Tibial nerve (tissue), 4 donors: ENCODE results near the gene PADI4. TPM values are rescaled to one million over a fixed set of nuclear protein-coding genes. Genes with fewer than 3 reads are reported as not detected.

Source experiments
- DNase-seq, 2 donors: peaks; one replicate each; pipeline ENCODE4 v3.0.0-alpha.2; 2019; ENCODE audit warnings: low spot score in 2 of 2
- H3K27ac ChIP-seq, 4 donors: fragments of 200-600 bp; sonication (generic) in 3 of 4; one replicate each; pipeline ENCODE4 v1.5.1; 2017 to 2019; ENCODE audit warnings: mild to moderate bottlenecking in 1 of 4
- H3K27me3 ChIP-seq, 2 donors: fragments of 200-600 bp; sonication (generic) in 1 of 2; one replicate each; pipeline versions ENCODE4 v1.5.1 to v1.6.0; 2017 to 2019
- H3K36me3 ChIP-seq, 3 donors: fragments of 200-600 bp; sonication (generic); one replicate each; pipeline ENCODE4 v1.5.1; 2018 to 2019
- H3K4me1 ChIP-seq, 4 donors: fragments of 200-600 bp; sonication (generic) in 3 of 4; one replicate each; pipeline ENCODE4 v1.5.1; 2017 to 2019
- H3K4me3 ChIP-seq, 4 donors: fragments of 200-600 bp; sonication (generic) in 3 of 4; one replicate each; pipeline ENCODE4 v1.5.1; 2017 to 2019; ENCODE audit warnings: mild to moderate bottlenecking in 1 of 4, moderate library complexity in 1 of 4
- H3K9me3 ChIP-seq, 4 donors: fragments of 200-600 bp; sonication (generic) in 3 of 4; one replicate each; pipeline ENCODE4 v1.5.1; 2017 to 2019
- EP300 ChIP-seq, 2 donors: sonication (generic); formaldehyde crosslinking; IDR thresholded peaks; one replicate each; pipeline ENCODE4 v1.6.1; 2017; ENCODE audit warnings: antibody characterized with exemption in 2 of 2, mild to moderate bottlenecking in 1 of 2
- POLR2A ChIP-seq, 2 donors: fragments of 450-650 bp; IDR thresholded peaks; one replicate each; pipeline ENCODE4 v1.6.1; 2017; ENCODE audit warnings: antibody characterized with exemption in 2 of 2, mild to moderate bottlenecking in 2 of 2, moderate library complexity in 2 of 2
- WGBS, 2 donors: methylation state at CpG; one replicate each; pipeline ENCODE4 v1.1.5; 2018; 5-methylcytosine and 5-hydroxymethylcytosine counted together
- total RNA-seq, 4 donors: library from RNA; depleted of rRNA; stranded (reverse); fragments of >200 nt; gene quantifications; one replicate each; pipeline ENCODE4 v1.1.0, GENCODE V29; 2016
- TF ChIP-seq, protein P1 (sequence below), 5 experiments: fragments of 200-600 bp in 3 of 5; fragments of 450-650 bp in 2 of 5; sonication (generic) in 3 of 5; IDR thresholded peaks; one replicate each; pipeline ENCODE4 v1.5.1; 2016 to 2019; ENCODE audit warnings: antibody characterized with exemption in 5 of 5, mild to moderate bottlenecking in 3 of 5, moderate library complexity in 2 of 5

Gene PADI4
- total RNA-seq, 4 donors from 2014 or later: not detected

DNA sequence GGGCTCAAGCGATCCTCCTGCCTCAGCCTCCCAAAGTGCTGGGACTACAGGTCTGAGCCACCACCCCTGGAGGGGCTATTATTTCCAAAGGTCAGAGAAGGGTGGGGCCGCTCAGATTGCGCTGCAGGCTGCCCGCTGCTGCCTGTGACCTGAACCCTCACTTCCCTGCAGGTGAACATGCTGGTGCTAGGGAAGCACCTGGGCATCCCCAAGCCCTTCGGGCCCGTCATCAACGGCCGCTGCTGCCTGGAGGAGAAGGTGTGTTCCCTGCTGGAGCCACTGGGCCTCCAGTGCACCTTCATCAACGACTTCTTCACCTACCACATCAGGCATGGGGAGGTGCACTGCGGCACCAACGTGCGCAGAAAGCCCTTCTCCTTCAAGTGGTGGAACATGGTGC lies 55.4 kb downstream of the PADI4 start:
- H3K36me3 ChIP-seq: no peaks in the 10 kb centered on the region
- no peak overlapping the region for H3K4me3 ChIP-seq
- WGBS, 2 donors: 85 to 93% methylated on average over 3 to 12 of the region's 12 CpGs
- no peak for DNase-seq
- H3K4me1 ChIP-seq: no peaks in the 10 kb centered on the region
- no peak overlapping the region for H3K27ac ChIP-seq
- H3K27me3 ChIP-seq: peaks cover 0 to 22% of the 10 kb centered on the region in 2 donors
- TF ChIP-seq EP300 (IDR thresholded peaks at IDR 0.05) (no peak), POLR2A (IDR thresholded peaks at IDR 0.05) (no peak)
- TF ChIP-seq, protein P1, sequence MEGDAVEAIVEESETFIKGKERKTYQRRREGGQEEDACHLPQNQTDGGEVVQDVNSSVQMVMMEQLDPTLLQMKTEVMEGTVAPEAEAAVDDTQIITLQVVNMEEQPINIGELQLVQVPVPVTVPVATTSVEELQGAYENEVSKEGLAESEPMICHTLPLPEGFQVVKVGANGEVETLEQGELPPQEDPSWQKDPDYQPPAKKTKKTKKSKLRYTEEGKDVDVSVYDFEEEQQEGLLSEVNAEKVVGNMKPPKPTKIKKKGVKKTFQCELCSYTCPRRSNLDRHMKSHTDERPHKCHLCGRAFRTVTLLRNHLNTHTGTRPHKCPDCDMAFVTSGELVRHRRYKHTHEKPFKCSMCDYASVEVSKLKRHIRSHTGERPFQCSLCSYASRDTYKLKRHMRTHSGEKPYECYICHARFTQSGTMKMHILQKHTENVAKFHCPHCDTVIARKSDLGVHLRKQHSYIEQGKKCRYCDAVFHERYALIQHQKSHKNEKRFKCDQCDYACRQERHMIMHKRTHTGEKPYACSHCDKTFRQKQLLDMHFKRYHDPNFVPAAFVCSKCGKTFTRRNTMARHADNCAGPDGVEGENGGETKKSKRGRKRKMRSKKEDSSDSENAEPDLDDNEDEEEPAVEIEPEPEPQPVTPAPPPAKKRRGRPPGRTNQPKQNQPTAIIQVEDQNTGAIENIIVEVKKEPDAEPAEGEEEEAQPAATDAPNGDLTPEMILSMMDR (IDR thresholded peaks at IDR 0.05): no peak
- H3K9me3 ChIP-seq: peaks cover 0 to 8% (median 0%) of the 10 kb centered on the region in 4 donors

DNA sequence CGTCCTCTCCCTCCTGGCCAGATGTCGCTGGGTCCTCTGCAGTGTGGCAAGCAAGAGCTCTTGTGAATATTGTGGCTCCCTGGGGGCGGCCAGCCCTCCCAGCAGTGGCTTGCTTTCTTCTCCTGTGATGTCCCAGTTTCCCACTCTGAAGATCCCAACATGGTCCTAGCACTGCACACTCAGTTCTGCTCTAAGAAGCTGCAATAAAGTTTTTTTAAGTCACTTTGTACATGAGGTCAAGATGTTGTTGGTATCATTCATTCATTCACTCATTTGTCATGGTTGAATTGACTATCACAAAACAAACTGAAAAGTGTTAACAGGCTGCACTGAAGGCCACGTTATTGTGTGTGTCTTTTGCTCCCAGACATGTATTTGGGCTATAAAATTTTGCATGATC lies 55.8 kb downstream of the PADI4 start:
- no peak overlapping the region for H3K27ac ChIP-seq
- H3K4me1 ChIP-seq: no peaks in the 10 kb centered on the region
- no peak for DNase-seq
- H3K9me3 ChIP-seq: peaks cover 0 to 8% (median 0%) of the 10 kb centered on the region in 4 donors
- no peaks in the 10 kb centered on the region for H3K36me3 ChIP-seq
- TF ChIP-seq, protein P1 (IDR thresholded peaks at IDR 0.05): no peak
- TF ChIP-seq EP300 (IDR thresholded peaks at IDR 0.05) (no peak), POLR2A (IDR thresholded peaks at IDR 0.05) (no peak)
- 60 to 83% methylated on average over 4 of the region's 4 CpGs for WGBS, 2 donors
- H3K4me3 ChIP-seq: no peak overlapping the region
- peaks cover 0 to 22% of the 10 kb centered on the region in 2 donors for H3K27me3 ChIP-seq

DNA sequence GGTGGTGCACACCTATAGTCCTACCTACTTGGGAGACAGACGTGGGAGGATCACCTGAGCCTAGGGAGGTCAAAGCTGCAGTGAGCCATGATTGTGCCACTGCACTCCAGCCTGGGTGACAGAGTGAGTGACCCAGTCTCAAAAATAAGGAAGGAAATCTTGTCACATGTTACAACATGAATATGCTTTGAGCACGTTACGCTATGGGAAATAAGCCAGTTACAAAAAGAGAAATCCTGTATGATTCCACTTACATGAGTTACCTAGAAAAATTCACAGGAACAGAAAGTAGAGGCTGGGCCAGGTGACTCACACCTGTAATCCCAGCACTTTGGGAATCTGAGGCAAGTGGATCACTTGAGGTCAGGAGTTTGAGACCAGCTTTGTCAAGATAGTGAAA lies 57.3 kb downstream of the PADI4 start:
- Histone ChIP-seq H3K27me3 (peaks cover 0 to 22% of the 10 kb centered on the region in 2 donors), H3K4me3 (no peak overlapping the region), H3K27ac (no peak overlapping the region), H3K9me3 (peaks cover 0 to 8% (median 0%) of the 10 kb centered on the region in 4 donors), H3K4me1 (no peaks in the 10 kb centered on the region), H3K36me3 (no peaks in the 10 kb centered on the region)
- WGBS, 2 donors: 73 to 75% methylated on average over 3 of the region's 3 CpGs
- TF ChIP-seq EP300 (IDR thresholded peaks at IDR 0.05) (no peak), POLR2A (IDR thresholded peaks at IDR 0.05) (no peak)
- TF ChIP-seq, protein P1 (IDR thresholded peaks at IDR 0.05): no peak
- no peak for DNase-seq

DNA sequence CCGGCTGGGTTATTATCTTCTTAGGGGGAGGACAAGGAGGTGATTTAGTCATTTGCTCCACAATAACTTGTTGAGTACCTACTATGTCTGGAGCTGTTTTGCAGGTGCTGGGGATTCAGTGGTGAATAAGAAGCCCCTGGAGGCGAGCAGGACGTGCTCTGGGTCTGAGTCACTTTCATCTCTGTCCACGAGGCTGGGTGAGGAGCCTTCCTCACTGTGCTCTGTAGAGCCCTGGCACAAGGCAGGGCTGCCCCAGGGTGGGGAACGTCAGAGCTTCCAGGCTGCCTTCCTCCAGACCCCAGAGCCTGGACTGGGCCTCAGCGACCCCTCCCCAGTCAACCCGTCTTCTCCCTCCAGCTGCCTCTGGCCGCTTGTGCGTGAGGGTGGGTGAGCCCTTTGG lies 61.5 kb downstream of the PADI4 start:
- DNase-seq: no peak
- no peak overlapping the region for H3K4me3 ChIP-seq
- H3K27ac ChIP-seq: no peak overlapping the region
- TF ChIP-seq POLR2A (IDR thresholded peaks at IDR 0.05) (no peak), EP300 (IDR thresholded peaks at IDR 0.05) (no peak)
- TF ChIP-seq, protein P1 (IDR thresholded peaks at IDR 0.05): no peak
- peaks cover 0 to 22% of the 10 kb centered on the region in 2 donors for H3K27me3 ChIP-seq
- no peaks in the 10 kb centered on the region for H3K4me1 ChIP-seq
- no peaks in the 10 kb centered on the region for H3K36me3 ChIP-seq
- H3K9me3 ChIP-seq: peaks cover 0 to 2% (median 0%) of the 10 kb centered on the region in 4 donors
- WGBS, 2 donors: 51 to 60% methylated on average over 9 of the region's 9 CpGs

DNA sequence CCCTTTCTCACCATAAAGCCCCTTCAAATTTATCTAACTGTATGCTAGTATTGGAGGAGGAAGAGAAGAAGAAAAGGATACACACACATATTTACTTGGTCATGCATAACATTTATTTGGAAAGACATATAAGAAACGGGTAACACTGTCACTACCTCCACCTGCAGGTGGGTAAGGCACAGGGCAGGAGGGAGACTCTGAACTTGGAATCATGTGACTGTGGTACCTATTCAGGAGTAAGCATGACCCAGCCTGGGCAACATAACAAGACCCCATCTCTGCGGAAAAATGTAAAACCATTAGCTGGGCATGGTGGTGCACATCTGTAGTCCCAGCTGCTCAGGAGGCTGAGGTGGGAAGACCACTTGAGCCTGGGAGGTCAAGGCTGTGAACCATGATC lies 62.6 kb downstream of the PADI4 start:
- WGBS, 2 donors: 50 to 69% methylated on average over 2 of the region's 2 CpGs
- no peak overlapping the region for H3K27ac ChIP-seq
- TF ChIP-seq, protein P1 (IDR thresholded peaks at IDR 0.05): no peak
- TF ChIP-seq EP300 (IDR thresholded peaks at IDR 0.05) (no peak), POLR2A (IDR thresholded peaks at IDR 0.05) (no peak)
- DNase-seq: no peak
- no peaks in the 10 kb centered on the region for H3K4me1 ChIP-seq
- H3K36me3 ChIP-seq: no peaks in the 10 kb centered on the region
- peaks cover 0 to 20% of the 10 kb centered on the region in 2 donors for H3K27me3 ChIP-seq
- H3K4me3 ChIP-seq: no peak overlapping the region
- H3K9me3 ChIP-seq: no peaks in the 10 kb centered on the region
